Upper lobe of left lung (tissue), 6 donors: ENCODE results near the gene TTLL8. TPM values are rescaled to one million over a fixed set of nuclear protein-coding genes. Genes with fewer than 3 reads are reported as not detected.

ENCODE experiments used
- ATAC-seq, 2 donors: fragments of 200-7000 bp; cut with Tn5 transposase; one replicate each; pipeline ENCODE4 v1.9.1; 2022; ENCODE audit warnings: mild to moderate bottlenecking in 2 of 2, moderate library complexity in 2 of 2; ENCODE audit not compliant: low FRiP score in 2 of 2
- DNase-seq, 2 donors: peaks; one replicate each; pipeline ENCODE4 v3.0.0-alpha.2; 2019 to 2020
- H3K27ac ChIP-seq, 4 donors: fragments of 200-600 bp; sonication (generic); one replicate each; pipeline ENCODE4 v1.5.1; 2016 to 2019
- H3K27me3 ChIP-seq, 4 donors: fragments of 200-600 bp; sonication (generic); one replicate each; pipeline ENCODE4 v1.5.1; 2017 to 2019
- H3K36me3 ChIP-seq, 4 donors: fragments of 200-600 bp; sonication (generic); one replicate each; pipeline ENCODE4 v1.5.1; 2016 to 2019
- H3K4me1 ChIP-seq, 4 donors: fragments of 200-600 bp; sonication (generic); one replicate each; pipeline ENCODE4 v1.5.1; 2018 to 2019
- H3K4me3 ChIP-seq, 4 donors: fragments of 200-600 bp; sonication (generic); one replicate each; pipeline ENCODE4 v1.5.1; 2017 to 2019; ENCODE audit warnings: mild to moderate bottlenecking in 2 of 4, moderate library complexity in 1 of 4
- H3K9me3 ChIP-seq, 4 donors: fragments of 200-600 bp; sonication (generic); one replicate each; pipeline ENCODE4 v1.5.1; 2018 to 2019
- EP300 ChIP-seq, 4 donors: sonication (generic); formaldehyde crosslinking; IDR thresholded peaks; one replicate each; pipeline ENCODE4 v1.5.1; 2017; ENCODE audit warnings: antibody characterized with exemption in 4 of 4, control low read depth in 2 of 4
- POLR2A ChIP-seq, 4 donors: fragments of 450-650 bp; IDR thresholded peaks; one replicate each; pipeline ENCODE4 v1.5.1; 2016 to 2017; ENCODE audit warnings: antibody characterized with exemption in 4 of 4, mild to moderate bottlenecking in 2 of 4
- POLR2AphosphoS5 ChIP-seq, 2 donors: sonication (generic); formaldehyde crosslinking; IDR thresholded peaks; one replicate each; pipeline ENCODE4 v1.5.1; 2017; ENCODE audit warnings: antibody characterized with exemption in 2 of 2
- WGBS, 2 donors: methylation state at CpG; one replicate each; pipeline ENCODE4 v1.1.5; 2017 to 2018; 5-methylcytosine and 5-hydroxymethylcytosine counted together
- total RNA-seq, 6 donors: library from RNA; depleted of rRNA in 4 of 6; stranded (reverse); fragments of >200 nt in 4 of 6; gene quantifications; one replicate each; pipeline versions ENCODE4 v1.1.0 to v1.2.1, GENCODE V29; 2016 to 2021
- TF ChIP-seq, protein P1 (sequence below), 6 experiments: fragments of 450-650 bp in 4 of 6; fragments of 200-600 bp in 2 of 6; sonication (generic) in 2 of 6; IDR thresholded peaks; one replicate each; pipeline ENCODE4 v1.5.1; 2016 to 2019; ENCODE audit warnings: antibody characterized with exemption in 6 of 6
- donor health status: DM: no; HTN: no; CAD: no; lungs with moderate emphysema.
- donor health status: DM: no; HTN: yes; CAD: no; lungs with severe emphysema.

The TTLL8 gene
- total RNA-seq, 6 donors from 2014 or later: not detected

- H3K27me3 ChIP-seq: peaks cover 3 to 31% (median 21%) of the 10 kb centered on the region in 4 donors
- no peak overlapping the region for H3K27ac ChIP-seq
- DNase-seq: peak in 1 of 2 donors; percentile 72
Measured at GRCh38 chr22:50009251-50009650, 48.8 kb downstream of the TTLL8 start.

GRCh38 chr22:50008151-50009040 lies 49.7 kb downstream of the TTLL8 start:
- peak; percentile 20 to 46 for DNase-seq
- TF ChIP-seq, protein P1, sequence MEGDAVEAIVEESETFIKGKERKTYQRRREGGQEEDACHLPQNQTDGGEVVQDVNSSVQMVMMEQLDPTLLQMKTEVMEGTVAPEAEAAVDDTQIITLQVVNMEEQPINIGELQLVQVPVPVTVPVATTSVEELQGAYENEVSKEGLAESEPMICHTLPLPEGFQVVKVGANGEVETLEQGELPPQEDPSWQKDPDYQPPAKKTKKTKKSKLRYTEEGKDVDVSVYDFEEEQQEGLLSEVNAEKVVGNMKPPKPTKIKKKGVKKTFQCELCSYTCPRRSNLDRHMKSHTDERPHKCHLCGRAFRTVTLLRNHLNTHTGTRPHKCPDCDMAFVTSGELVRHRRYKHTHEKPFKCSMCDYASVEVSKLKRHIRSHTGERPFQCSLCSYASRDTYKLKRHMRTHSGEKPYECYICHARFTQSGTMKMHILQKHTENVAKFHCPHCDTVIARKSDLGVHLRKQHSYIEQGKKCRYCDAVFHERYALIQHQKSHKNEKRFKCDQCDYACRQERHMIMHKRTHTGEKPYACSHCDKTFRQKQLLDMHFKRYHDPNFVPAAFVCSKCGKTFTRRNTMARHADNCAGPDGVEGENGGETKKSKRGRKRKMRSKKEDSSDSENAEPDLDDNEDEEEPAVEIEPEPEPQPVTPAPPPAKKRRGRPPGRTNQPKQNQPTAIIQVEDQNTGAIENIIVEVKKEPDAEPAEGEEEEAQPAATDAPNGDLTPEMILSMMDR (IDR thresholded peaks at IDR 0.05): no peak
- no peak for TF ChIP-seq POLR2AphosphoS5 (IDR thresholded peaks at IDR 0.05)
- TF ChIP-seq POLR2A (IDR thresholded peaks at IDR 0.05): no peak
- no peak for TF ChIP-seq EP300 (IDR thresholded peaks at IDR 0.05)
- Histone ChIP-seq H3K27me3 (peaks cover 3 to 25% (median 19%) of the 10 kb centered on the region in 4 donors), H3K4me1 (peaks cover 9 to 28% (median 16%) of the 10 kb centered on the region in 4 donors), H3K4me3 (no peak overlapping the region), H3K27ac (peak overlapping the region in 1 of 4 donors; percentile 21), H3K36me3 (no peaks in the 10 kb centered on the region), H3K9me3 (no peaks in the 10 kb centered on the region)
- ATAC-seq: no peak
- WGBS, 2 donors: 78 to 80% methylated on average over 20 to 23 of the region's 24 CpGs

More at GRCh38 chr22:50009251-50009650, 48.8 kb downstream of the TTLL8 start:
- Histone ChIP-seq H3K36me3 (no peaks in the 10 kb centered on the region), H3K4me3 (no peak overlapping the region), H3K4me1 (peaks cover 9 to 30% (median 16%) of the 10 kb centered on the region in 4 donors), H3K9me3 (no peaks in the 10 kb centered on the region)
- TF ChIP-seq POLR2AphosphoS5 (IDR thresholded peaks at IDR 0.05) (no peak), POLR2A (IDR thresholded peaks at IDR 0.05) (no peak), EP300 (IDR thresholded peaks at IDR 0.05) (no peak)
- TF ChIP-seq, protein P1 (IDR thresholded peaks at IDR 0.05): no peak
- no peak for ATAC-seq
- 89 to 93% methylated on average over 11 to 16 of the region's 16 CpGs for WGBS, 2 donors

GRCh38 chr22:50007057-50007511 lies 51.0 kb downstream of the TTLL8 start:
- Histone ChIP-seq H3K27me3 (peaks cover 3 to 22% (median 13%) of the 10 kb centered on the region in 4 donors), H3K4me1 (peaks cover 9 to 20% (median 11%) of the 10 kb centered on the region in 4 donors), H3K9me3 (no peaks in the 10 kb centered on the region), H3K27ac (no peak overlapping the region), H3K4me3 (no peak overlapping the region), H3K36me3 (no peaks in the 10 kb centered on the region)
- TF ChIP-seq POLR2AphosphoS5 (IDR thresholded peaks at IDR 0.05) (no peak), POLR2A (IDR thresholded peaks at IDR 0.05) (no peak), EP300 (IDR thresholded peaks at IDR 0.05) (no peak)
- TF ChIP-seq, protein P1 (IDR thresholded peaks at IDR 0.05): no peak
- ATAC-seq (no peak), DNase-seq (no peak)
- WGBS, 2 donors: 92 to 97% methylated on average over 3 of the region's 3 CpGs

DNA sequence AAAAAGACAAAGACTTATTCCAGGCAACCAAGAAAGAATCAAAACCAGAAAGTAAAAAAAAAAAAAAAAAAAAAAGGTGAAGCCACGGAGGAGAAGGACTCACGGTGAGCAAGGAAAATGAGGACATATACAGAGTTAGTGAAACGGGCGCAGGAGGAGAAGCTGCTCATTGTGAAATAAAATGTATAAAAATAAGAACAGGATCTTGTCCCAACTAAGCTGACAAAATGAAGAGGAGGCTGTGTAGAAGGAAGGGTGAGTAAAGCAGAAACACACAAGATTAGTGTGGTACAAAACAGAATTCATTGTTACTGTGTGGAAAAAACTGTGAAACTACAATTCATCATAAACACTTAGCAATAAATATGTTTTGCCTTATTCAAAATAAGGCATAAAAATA lies 53.2 kb downstream of the TTLL8 start:
- Histone ChIP-seq H3K27ac (no peak overlapping the region), H3K4me3 (no peak overlapping the region), H3K27me3 (peaks cover 0 to 6% (median 2%) of the 10 kb centered on the region in 4 donors), H3K9me3 (no peaks in the 10 kb centered on the region), H3K4me1 (peaks cover 0 to 4% (median under 1%) of the 10 kb centered on the region in 4 donors), H3K36me3 (no peaks in the 10 kb centered on the region)
- WGBS, 2 donors: 54 to 73% methylated on average over 4 of the region's 4 CpGs
- ATAC-seq (no peak), DNase-seq (no peak)
- TF ChIP-seq EP300 (IDR thresholded peaks at IDR 0.05) (no peak), POLR2A (IDR thresholded peaks at IDR 0.05) (no peak), POLR2AphosphoS5 (IDR thresholded peaks at IDR 0.05) (no peak)
- TF ChIP-seq, protein P1 (IDR thresholded peaks at IDR 0.05): no peak
